Natural killer cell (primary cell): ENCODE measurements around the gene CCDC57. TPM values are rescaled to one million over a fixed set of nuclear protein-coding genes. Genes with fewer than 3 reads are reported as not detected.

ENCODE experiments used
- ATAC-seq, 3 donors: fragments of 150-1000 bp in 2 of 3; fragments of 200-7000 bp in 1 of 3; cut with Tn5 transposase; 1 replicate in 1 of 3; 2 replicates in 2 of 3; pipeline ENCODE4 v1.10.0; 2021; ENCODE audit warnings: mild to moderate bottlenecking in 2 of 3, moderate library complexity in 2 of 3
- DNase-seq, 2 donors: peaks; one replicate each; pipeline versions ENCODE4 v3.0.0 to v3.0.0-alpha.2; 2013 to 2021; ENCODE audit warnings: mixed read lengths in 1 of 2
- H3K27ac ChIP-seq: one replicate; pipeline ENCODE4 v1.5.1; 2013; ENCODE audit warnings: mild to moderate bottlenecking, low read length
- H3K27me3 ChIP-seq: one replicate; pipeline ENCODE4 v1.6.1; 2013; ENCODE audit warnings: low read length; ENCODE audit not compliant: control insufficient read depth, insufficient read depth
- H3K36me3 ChIP-seq: one replicate; pipeline ENCODE4 v1.6.1; 2013; ENCODE audit warnings: low read length; ENCODE audit not compliant: control insufficient read depth, insufficient read depth
- H3K4me1 ChIP-seq: one replicate; pipeline ENCODE4 v1.6.1; 2013; ENCODE audit warnings: low read length; ENCODE audit not compliant: control insufficient read depth, insufficient read depth
- H3K4me3 ChIP-seq: one replicate; pipeline ENCODE4 v1.5.1; 2013; ENCODE audit warnings: low read length
- H3K9me3 ChIP-seq: one replicate; pipeline ENCODE4 v1.6.1; 2013; ENCODE audit warnings: low read length; ENCODE audit not compliant: control insufficient read depth, insufficient read depth
- H3K27ac Mint-ChIP-seq, 2 donors: one replicate each; pipeline ENCODE4 v1.8.0; 2022; ENCODE audit warnings: mild to moderate bottlenecking in 2 of 2, mixed read lengths in 2 of 2, moderate library complexity in 1 of 2
- H3K27me3 Mint-ChIP-seq, 2 donors: one replicate each; pipeline ENCODE4 v1.8.0; 2022; ENCODE audit warnings: low read depth in 2 of 2, mixed read lengths in 2 of 2
- H3K36me3 Mint-ChIP-seq: one replicate; pipeline ENCODE4 v1.8.0; 2022; ENCODE audit warnings: mixed read lengths
- H3K4me1 Mint-ChIP-seq, 2 donors: one replicate each; pipeline ENCODE4 v1.8.0; 2022; ENCODE audit warnings: mixed read lengths in 2 of 2
- H3K4me3 Mint-ChIP-seq: one replicate; pipeline ENCODE4 v1.8.0; 2022; ENCODE audit warnings: mild to moderate bottlenecking, moderate library complexity, mixed read lengths
- H3K9me3 Mint-ChIP-seq, 2 donors: one replicate each; pipeline ENCODE4 v1.8.0; 2022; ENCODE audit warnings: mixed read lengths in 2 of 2
- CTCF ChIP-seq: fragments of 200-600 bp; IDR thresholded peaks from one replicate; pipeline ENCODE4 v1.8.0; 2022; ENCODE audit warnings: antibody characterized with exemption
- WGBS: methylation state at CpG from one replicate; pipeline ENCODE4 v1.1.7; 2013; ENCODE audit warnings: missing lambda C conversion rate; ENCODE audit not compliant: insufficient coverage; 5-methylcytosine and 5-hydroxymethylcytosine counted together
- intact Hi-C: fragments of 100-400 bp; cut with micrococcal nuclease; formaldehyde crosslinking; loops from one replicate; pipeline ENCODE4 v1.14.2; 2022
- total RNA-seq, 4 donors: library from RNA; stranded (reverse); fragments of 120-200 nt in 1 of 4; gene quantifications; one replicate each; pipeline versions ENCODE4 v1.2.3 to v1.2.4, GENCODE V29; 2013 to 2022

Gene CCDC57
- total RNA-seq, 3 donors from 2014 or later (not counting 1 experiment from before 2014, with no cell fraction given): 69.7 to 79.2 (median 75.1) TPM

- Mint-ChIP-seq H3K4me3 (no peak overlapping the region), H3K9me3 (no peaks in the 10 kb centered on the region), H3K27ac (no peak overlapping the region), H3K4me1 (peaks cover 0 to 3% of the 10 kb centered on the region in 2 donors), H3K27me3 (no peaks in the 10 kb centered on the region), H3K36me3 (no peaks in the 10 kb centered on the region)
- Histone ChIP-seq H3K4me3 (no peak overlapping the region), H3K4me1 (peaks cover 5% of the 10 kb centered on the region), H3K27ac (no peak overlapping the region), H3K9me3 (no peaks in the 10 kb centered on the region), H3K36me3 (no peaks in the 10 kb centered on the region), H3K27me3 (no peaks in the 10 kb centered on the region)
- intact Hi-C loops: no loop called here
- no peak for TF ChIP-seq CTCF
- no peak for DNase-seq
- no peak for ATAC-seq
- 93% methylated on average over 27 of the region's 27 CpGs for WGBS
Measured at GRCh38 chr17:82149401-82150099, 63.1 kb downstream of the CCDC57 start.

DNA sequence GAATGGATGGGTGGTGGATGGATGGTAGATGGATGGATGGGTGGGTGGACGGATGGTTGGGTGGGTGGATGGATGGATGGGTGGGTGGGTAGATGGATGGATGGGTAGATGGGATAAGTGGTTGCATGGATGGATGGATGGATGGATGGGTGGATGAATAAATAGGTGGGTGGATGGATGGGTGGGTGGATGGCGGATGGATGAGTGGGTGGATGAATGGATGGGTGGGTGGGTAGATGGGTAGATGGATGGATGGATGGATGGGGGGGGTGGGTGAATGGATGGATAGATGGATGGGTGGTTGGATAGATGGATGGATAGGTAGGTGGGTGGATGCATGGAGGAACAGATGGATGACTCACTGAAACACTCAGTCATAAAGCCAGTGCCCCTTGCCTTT lies 63.6 kb downstream of the CCDC57 start:
- intact Hi-C loops: no loop called here
- Mint-ChIP-seq H3K27ac (no peak overlapping the region), H3K4me1 (peaks cover 0 to 3% of the 10 kb centered on the region in 2 donors), H3K36me3 (no peaks in the 10 kb centered on the region), H3K9me3 (no peaks in the 10 kb centered on the region), H3K4me3 (no peak overlapping the region), H3K27me3 (no peaks in the 10 kb centered on the region)
- 92% methylated on average over 2 of the region's 2 CpGs for WGBS
- H3K9me3 ChIP-seq: no peaks in the 10 kb centered on the region
- DNase-seq (no peak), ATAC-seq (no peak)
- H3K4me1 ChIP-seq: peaks cover 3% of the 10 kb centered on the region
- no peak overlapping the region for H3K27ac ChIP-seq
- H3K27me3 ChIP-seq: no peaks in the 10 kb centered on the region
- H3K4me3 ChIP-seq: no peak overlapping the region
- no peak for TF ChIP-seq CTCF
- H3K36me3 ChIP-seq: no peaks in the 10 kb centered on the region

GRCh38 chr17:82148011-82148410 lies 64.6 kb downstream of the CCDC57 start:
- intact Hi-C loops: no loop called here

More at GRCh38 chr17:82148011-82148410, 64.6 kb downstream of the CCDC57 start:
- Mint-ChIP-seq H3K27ac (no peak overlapping the region), H3K9me3 (no peaks in the 10 kb centered on the region), H3K36me3 (no peaks in the 10 kb centered on the region), H3K4me1 (peaks cover 0 to 3% of the 10 kb centered on the region in 2 donors), H3K27me3 (no peaks in the 10 kb centered on the region), H3K4me3 (no peak overlapping the region)
- WGBS: 100% methylated on average over 1 of the region's 1 CpG
- no peaks in the 10 kb centered on the region for H3K27me3 ChIP-seq
- H3K4me3 ChIP-seq: no peak overlapping the region
- H3K4me1 ChIP-seq: no peaks in the 10 kb centered on the region
- DNase-seq (no peak), ATAC-seq (no peak)
- no peak overlapping the region for H3K27ac ChIP-seq
- H3K36me3 ChIP-seq: no peaks in the 10 kb centered on the region
- TF ChIP-seq CTCF: no peak
- H3K9me3 ChIP-seq: no peaks in the 10 kb centered on the region
